Lower leg skin (tissue), 4 donors: ENCODE results near the gene CLIC4. TPM values are rescaled to one million over a fixed set of nuclear protein-coding genes. Genes with fewer than 3 reads are reported as not detected.

Source experiments
- DNase-seq, 2 donors: peaks; one replicate each; pipeline ENCODE4 v3.0.0-alpha.2; 2019; ENCODE audit warnings: low spot score in 2 of 2
- H3K4me3 ChIP-seq: fragments of 200-600 bp; sonication (generic); 2 replicates; pipeline ENCODE4 v1.5.1; 2017; ENCODE audit warnings: mild to moderate bottlenecking, low read depth; ENCODE audit not compliant: poor library complexity, severe bottlenecking
- CTCF ChIP-seq, 3 donors: fragments of 450-650 bp; IDR thresholded peaks; one replicate each; pipeline ENCODE4 v1.5.1; 2016; ENCODE audit warnings: antibody characterized with exemption in 3 of 3, mild to moderate bottlenecking in 3 of 3, moderate library complexity in 2 of 3
- POLR2A ChIP-seq, 2 donors: fragments of 450-650 bp; IDR thresholded peaks; one replicate each; pipeline ENCODE4 v1.6.1; 2016 to 2017; ENCODE audit warnings: antibody characterized with exemption in 2 of 2, mild to moderate bottlenecking in 1 of 2, moderate library complexity in 1 of 2
- WGBS, 2 donors: methylation state at CpG; one replicate each; pipeline ENCODE4 v1.1.5; 2018; 5-methylcytosine and 5-hydroxymethylcytosine counted together
- intact Hi-C: fragments of 100-400 bp; cut with DNase I; formaldehyde crosslinking; loops from one replicate; pipeline ENCODE4 v1.15.0; 2023; ENCODE audit warnings: low total_unique reads
- total RNA-seq, 4 donors: library from RNA; depleted of rRNA; stranded (reverse); fragments of >200 nt; gene quantifications; one replicate each; pipeline ENCODE4 v1.1.0, GENCODE V29; 2016

Gene CLIC4
- total RNA-seq, 4 donors from 2014 or later, result 32.0 to 97.3 (median 60.7) TPM

- peak in 1 of 2 donors; percentile 77 for DNase-seq
- TF ChIP-seq CTCF (IDR thresholded peaks at IDR 0.05) (no peak), POLR2A (IDR thresholded peaks at IDR 0.05) (no peak)
- WGBS, 2 donors, result 62 to 70% methylated on average over 9 of the region's 9 CpGs
- intact Hi-C loops, result no loop called here
- H3K4me3 ChIP-seq, result no peak overlapping the region
These were observed 2.9 kb upstream of the CLIC4 start for GRCh38 chr1:24742090-24742938.

- no peak for TF ChIP-seq CTCF (IDR thresholded peaks at IDR 0.05)
- TF ChIP-seq POLR2A (IDR thresholded peaks at IDR 0.05), result no peak
- H3K4me3 ChIP-seq, result no peak overlapping the region
- peak in 1 of 2 donors; percentile 79 for DNase-seq
- 48 to 51% methylated on average over 10 of the region's 10 CpGs for WGBS, 2 donors
- intact Hi-C loops, result no loop called here
These were observed 1.6 kb upstream of the CLIC4 start for GRCh38 chr1:24743404-24744211.

GRCh38 chr1:24745711-24746413 lies 615 bp downstream of the CLIC4 start:
- TF ChIP-seq CTCF (IDR thresholded peaks at IDR 0.05) (no peak), POLR2A (IDR thresholded peaks at IDR 0.05) (no peak)
- DNase-seq, result peak; percentile 79 to 94
- intact Hi-C loops, result no loop called here
- 0 to 1% methylated on average over 42 to 57 of the region's 70 CpGs for WGBS, 2 donors
- H3K4me3 ChIP-seq, result peak overlapping the region; percentile 67

GRCh38 chr1:24748191-24749121 lies 3.2 kb downstream of the CLIC4 start:
- 80 to 82% methylated on average over 14 of the region's 14 CpGs for WGBS, 2 donors
- H3K4me3 ChIP-seq, result no peak overlapping the region
- intact Hi-C loops, result no loop called here
- peak in 1 of 2 donors; percentile 67 for DNase-seq
- TF ChIP-seq CTCF (IDR thresholded peaks at IDR 0.05) (no peak), POLR2A (IDR thresholded peaks at IDR 0.05) (no peak)

- TF ChIP-seq CTCF (IDR thresholded peaks at IDR 0.05), result no peak
- no peak for TF ChIP-seq POLR2A (IDR thresholded peaks at IDR 0.05)
- intact Hi-C loops, result no loop called here
- no peak overlapping the region for H3K4me3 ChIP-seq
- 87 to 91% methylated on average over 1 of the region's 1 CpG for WGBS, 2 donors
- no peak for DNase-seq
These were observed 4.0 kb downstream of the CLIC4 start for GRCh38 chr1:24749252-24749651.
